ENCODE measurements around the gene PRKN.

PRKN gene

DNA sequence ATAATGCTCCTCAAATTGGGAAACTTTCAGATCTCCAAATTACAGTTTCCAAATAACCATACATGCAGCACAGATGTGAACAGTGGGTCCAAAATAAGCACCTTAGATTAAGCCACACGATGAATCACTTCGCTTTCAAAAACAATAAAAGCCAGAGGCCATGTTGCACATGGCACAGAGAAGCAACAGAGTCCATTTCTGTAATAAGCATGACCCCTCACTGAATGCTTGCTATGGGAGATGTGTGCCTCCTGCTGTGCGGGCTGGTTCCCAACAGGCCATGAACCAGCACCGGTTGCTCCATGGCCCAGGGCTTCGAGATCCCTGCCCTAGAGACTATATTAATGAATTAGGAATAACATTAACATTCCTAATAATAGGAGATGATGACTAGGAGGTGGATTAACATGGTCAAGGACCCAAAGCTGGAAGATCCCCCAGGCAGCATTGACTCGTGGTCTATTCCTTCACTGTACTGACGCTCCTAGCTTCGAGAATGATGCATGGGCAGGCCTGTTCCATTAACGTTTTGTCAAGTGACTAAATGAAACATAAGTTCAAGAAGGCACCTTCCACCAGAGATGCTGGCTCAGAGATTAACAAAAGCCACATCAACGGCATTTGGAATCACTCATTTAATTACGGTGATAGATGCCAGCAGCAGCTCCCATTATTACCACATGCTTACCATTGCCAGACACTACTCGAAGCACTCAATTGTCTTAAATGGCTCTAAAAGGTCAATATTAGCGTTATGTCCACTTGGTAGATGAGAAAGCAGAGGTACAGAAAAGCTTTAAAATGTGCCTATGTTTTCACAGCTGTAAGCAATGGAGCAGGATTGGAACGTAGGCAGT is 983.1 kb downstream of the PRKN start:
- Histone ChIP-seq H3K27ac (ENCODE audit: poor library complexity, severe bottlenecking) (no peak overlapping the region), H3K9me3 (ENCODE audit: severe bottlenecking) (no peaks in the 10 kb centered on the region), H3K4me3 (ENCODE audit: severe bottlenecking) (no peak overlapping the region), H3K36me3 (ENCODE audit: low read depth) (no peaks in the 10 kb centered on the region), H3K4me1 (ENCODE audit: insufficient read depth, poor library complexity, severe bottlenecking) (no peaks in the 10 kb centered on the region), H3K27me3 (ENCODE audit: insufficient read depth, poor library complexity, severe bottlenecking) (no peaks in the 10 kb centered on the region)
- DNase-seq (ENCODE audit: low spot score) (no peak), ATAC-seq (ENCODE audit: low read depth) (no peak)
- TF ChIP-seq, protein P1, sequence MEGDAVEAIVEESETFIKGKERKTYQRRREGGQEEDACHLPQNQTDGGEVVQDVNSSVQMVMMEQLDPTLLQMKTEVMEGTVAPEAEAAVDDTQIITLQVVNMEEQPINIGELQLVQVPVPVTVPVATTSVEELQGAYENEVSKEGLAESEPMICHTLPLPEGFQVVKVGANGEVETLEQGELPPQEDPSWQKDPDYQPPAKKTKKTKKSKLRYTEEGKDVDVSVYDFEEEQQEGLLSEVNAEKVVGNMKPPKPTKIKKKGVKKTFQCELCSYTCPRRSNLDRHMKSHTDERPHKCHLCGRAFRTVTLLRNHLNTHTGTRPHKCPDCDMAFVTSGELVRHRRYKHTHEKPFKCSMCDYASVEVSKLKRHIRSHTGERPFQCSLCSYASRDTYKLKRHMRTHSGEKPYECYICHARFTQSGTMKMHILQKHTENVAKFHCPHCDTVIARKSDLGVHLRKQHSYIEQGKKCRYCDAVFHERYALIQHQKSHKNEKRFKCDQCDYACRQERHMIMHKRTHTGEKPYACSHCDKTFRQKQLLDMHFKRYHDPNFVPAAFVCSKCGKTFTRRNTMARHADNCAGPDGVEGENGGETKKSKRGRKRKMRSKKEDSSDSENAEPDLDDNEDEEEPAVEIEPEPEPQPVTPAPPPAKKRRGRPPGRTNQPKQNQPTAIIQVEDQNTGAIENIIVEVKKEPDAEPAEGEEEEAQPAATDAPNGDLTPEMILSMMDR (IDR thresholded peaks at IDR 0.05; ENCODE audit: poor library complexity, severe bottlenecking) = no peak

DNA sequence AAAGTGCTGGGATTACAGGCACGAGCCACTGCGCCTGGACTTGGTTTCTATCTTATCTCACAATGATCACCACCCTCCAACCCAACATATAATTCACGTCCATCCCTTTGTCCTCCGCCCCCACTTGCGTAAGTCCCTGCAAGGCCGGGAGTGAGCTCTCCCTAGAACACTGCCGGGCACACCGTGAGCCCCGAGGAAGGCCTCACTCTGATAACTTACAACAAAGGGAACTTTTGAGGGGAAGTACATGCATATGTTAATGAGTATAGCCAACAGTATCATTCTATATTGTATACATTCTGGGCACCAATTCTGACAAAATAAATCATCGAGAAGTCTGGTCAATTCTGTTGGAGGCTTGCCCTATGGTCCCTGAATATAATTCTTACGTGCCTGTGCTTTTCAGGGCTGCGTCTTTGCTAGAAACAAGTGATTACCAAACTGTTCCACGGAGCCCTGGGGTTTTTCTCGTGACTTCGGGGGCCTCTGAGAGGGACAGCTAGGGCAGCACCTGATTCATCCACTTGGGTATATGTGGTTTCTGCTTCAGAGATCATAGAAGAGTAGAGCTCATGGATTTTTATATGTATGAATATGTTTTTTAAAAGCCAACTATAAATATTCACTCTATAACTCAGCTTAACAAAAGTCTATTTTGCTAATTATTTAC is 983.9 kb downstream of the PRKN start:
- Histone ChIP-seq H3K27me3 (ENCODE audit: insufficient read depth, poor library complexity, severe bottlenecking) (no peaks in the 10 kb centered on the region), H3K4me1 (ENCODE audit: insufficient read depth, poor library complexity, severe bottlenecking) (no peaks in the 10 kb centered on the region), H3K4me3 (ENCODE audit: severe bottlenecking) (no peak overlapping the region), H3K9me3 (ENCODE audit: severe bottlenecking) (no peaks in the 10 kb centered on the region), H3K36me3 (ENCODE audit: low read depth) (no peaks in the 10 kb centered on the region), H3K27ac (ENCODE audit: poor library complexity, severe bottlenecking) (no peak overlapping the region)
- TF ChIP-seq, protein P1 (IDR thresholded peaks at IDR 0.05; ENCODE audit: poor library complexity, severe bottlenecking) = no peak
- ATAC-seq (ENCODE audit: low read depth) (no peak), DNase-seq (ENCODE audit: low spot score) (no peak)

DNA sequence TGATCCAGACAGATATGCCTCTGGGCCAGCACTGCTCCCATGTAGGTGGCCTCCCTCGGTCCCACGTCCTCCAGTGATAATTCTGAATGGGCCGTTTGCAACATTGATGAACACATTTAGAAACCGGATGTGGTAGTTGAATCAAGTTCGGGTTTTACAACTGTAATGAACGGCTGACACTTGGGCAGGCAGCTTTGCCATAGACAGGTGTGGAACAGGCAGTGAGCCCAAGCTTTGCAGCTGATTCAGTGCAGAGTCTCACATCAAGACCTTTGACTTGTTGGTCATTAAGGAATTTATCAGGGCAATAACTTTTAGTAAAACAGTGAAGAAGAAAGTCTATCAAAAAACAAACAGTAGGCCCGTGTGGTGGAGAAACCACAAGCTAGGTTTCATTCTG is 987.1 kb downstream of the PRKN start:
- ATAC-seq (ENCODE audit: low read depth) = no peak
- Histone ChIP-seq H3K4me3 (ENCODE audit: severe bottlenecking) (no peak overlapping the region), H3K9me3 (ENCODE audit: severe bottlenecking) (no peaks in the 10 kb centered on the region), H3K27ac (ENCODE audit: poor library complexity, severe bottlenecking) (no peak overlapping the region), H3K27me3 (ENCODE audit: insufficient read depth, poor library complexity, severe bottlenecking) (no peaks in the 10 kb centered on the region), H3K4me1 (ENCODE audit: insufficient read depth, poor library complexity, severe bottlenecking) (no peaks in the 10 kb centered on the region), H3K36me3 (ENCODE audit: low read depth) (no peaks in the 10 kb centered on the region)
- TF ChIP-seq, protein P1 (IDR thresholded peaks at IDR 0.05; ENCODE audit: poor library complexity, severe bottlenecking) = no peak
- DNase-seq (ENCODE audit: low spot score) = no peak

DNA sequence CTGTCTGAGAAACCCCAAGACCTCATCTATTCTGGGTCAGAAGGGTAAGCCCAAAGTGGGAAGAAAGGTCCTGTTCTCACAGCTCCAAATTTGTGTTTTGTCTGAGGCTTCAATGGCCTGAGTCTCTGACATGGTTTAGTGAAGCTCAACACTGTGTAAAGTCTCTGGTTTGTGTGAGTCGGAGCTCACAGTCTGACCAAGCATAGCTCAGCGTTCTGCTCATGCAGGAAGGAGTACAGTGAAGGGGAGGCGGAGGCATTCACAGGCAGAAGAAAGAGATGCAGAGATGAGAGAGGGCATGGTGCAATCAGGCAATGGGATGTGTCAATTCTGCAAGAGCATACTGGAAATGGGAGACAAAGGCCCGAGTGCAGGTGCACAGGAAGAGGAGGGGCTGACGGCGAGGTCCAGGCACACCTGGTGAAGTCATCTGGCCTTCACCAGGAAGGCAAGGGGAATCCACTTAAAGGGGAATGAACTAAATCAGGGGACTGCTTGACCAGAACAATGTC is 990.7 kb downstream of the PRKN start:
- H3K9me3 ChIP-seq (ENCODE audit: severe bottlenecking) = no peaks in the 10 kb centered on the region
- H3K4me3 ChIP-seq (ENCODE audit: severe bottlenecking) = no peak overlapping the region
- H3K27ac ChIP-seq (ENCODE audit: poor library complexity, severe bottlenecking) = no peak overlapping the region
- no peak for ATAC-seq (ENCODE audit: low read depth)
- H3K4me1 ChIP-seq (ENCODE audit: insufficient read depth, poor library complexity, severe bottlenecking) = no peaks in the 10 kb centered on the region
- TF ChIP-seq, protein P1 (IDR thresholded peaks at IDR 0.05; ENCODE audit: poor library complexity, severe bottlenecking) = no peak
- no peaks in the 10 kb centered on the region for H3K36me3 ChIP-seq (ENCODE audit: low read depth)
- DNase-seq (ENCODE audit: low spot score) = no peak
- H3K27me3 ChIP-seq (ENCODE audit: insufficient read depth, poor library complexity, severe bottlenecking) = no peaks in the 10 kb centered on the region
